Measurements from ENCODE around the gene DUT. TPM values are rescaled to one million over a fixed set of nuclear protein-coding genes. Genes with fewer than 3 reads are reported as not detected.
A peak's percentile ranks its signal among the peaks of the same experiment; 100 is the strongest.

Gene DUT
- total RNA-seq, 6 experiments from 2014 or later: 20.6 to 39.6 (median 34.2) TPM

DNA sequence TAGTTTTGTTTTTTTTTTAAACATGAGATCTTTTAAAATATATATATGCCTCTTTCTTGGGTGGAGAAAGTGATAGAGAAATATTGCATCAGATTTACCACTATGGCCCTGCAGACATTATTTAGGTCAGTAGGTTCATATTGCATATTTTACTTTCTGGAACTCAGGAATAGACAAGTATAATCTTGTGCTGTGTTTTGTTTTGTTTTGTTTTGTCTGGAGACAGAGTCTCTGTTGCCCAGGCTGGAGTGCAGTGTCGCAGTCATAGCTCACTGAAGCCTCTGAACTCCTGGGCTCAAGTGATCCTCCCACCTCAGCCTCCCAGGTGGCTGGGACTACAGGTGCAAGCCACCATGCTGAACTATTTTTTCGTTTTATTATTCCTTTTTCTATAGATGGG lies 21.5 kb upstream of the DUT start:
- DNase-seq (no peak), ATAC-seq (no peak)
- intact Hi-C loops (cut with DNase I): no loop called here
- Histone ChIP-seq H3K27me3 (no peaks in the 10 kb centered on the region), H3K36me3 (no peaks in the 10 kb centered on the region), H3K4me3 (no peak overlapping the region), H3K27ac (no peak overlapping the region), H3K9me3 (no peaks in the 10 kb centered on the region), H3K4me1 (no peaks in the 10 kb centered on the region)
- TF ChIP-seq, protein P1, sequence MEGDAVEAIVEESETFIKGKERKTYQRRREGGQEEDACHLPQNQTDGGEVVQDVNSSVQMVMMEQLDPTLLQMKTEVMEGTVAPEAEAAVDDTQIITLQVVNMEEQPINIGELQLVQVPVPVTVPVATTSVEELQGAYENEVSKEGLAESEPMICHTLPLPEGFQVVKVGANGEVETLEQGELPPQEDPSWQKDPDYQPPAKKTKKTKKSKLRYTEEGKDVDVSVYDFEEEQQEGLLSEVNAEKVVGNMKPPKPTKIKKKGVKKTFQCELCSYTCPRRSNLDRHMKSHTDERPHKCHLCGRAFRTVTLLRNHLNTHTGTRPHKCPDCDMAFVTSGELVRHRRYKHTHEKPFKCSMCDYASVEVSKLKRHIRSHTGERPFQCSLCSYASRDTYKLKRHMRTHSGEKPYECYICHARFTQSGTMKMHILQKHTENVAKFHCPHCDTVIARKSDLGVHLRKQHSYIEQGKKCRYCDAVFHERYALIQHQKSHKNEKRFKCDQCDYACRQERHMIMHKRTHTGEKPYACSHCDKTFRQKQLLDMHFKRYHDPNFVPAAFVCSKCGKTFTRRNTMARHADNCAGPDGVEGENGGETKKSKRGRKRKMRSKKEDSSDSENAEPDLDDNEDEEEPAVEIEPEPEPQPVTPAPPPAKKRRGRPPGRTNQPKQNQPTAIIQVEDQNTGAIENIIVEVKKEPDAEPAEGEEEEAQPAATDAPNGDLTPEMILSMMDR (IDR thresholded peaks at IDR 0.05): no peak
- no peak for TF ChIP-seq POLR2A (IDR thresholded peaks at IDR 0.05)
- WGBS (ENCODE audit: insufficient coverage, low coverage, low lambda C conversion rate, missing lambda C conversion rate): 45% methylated on average over 2 of the region's 2 CpGs

DNA sequence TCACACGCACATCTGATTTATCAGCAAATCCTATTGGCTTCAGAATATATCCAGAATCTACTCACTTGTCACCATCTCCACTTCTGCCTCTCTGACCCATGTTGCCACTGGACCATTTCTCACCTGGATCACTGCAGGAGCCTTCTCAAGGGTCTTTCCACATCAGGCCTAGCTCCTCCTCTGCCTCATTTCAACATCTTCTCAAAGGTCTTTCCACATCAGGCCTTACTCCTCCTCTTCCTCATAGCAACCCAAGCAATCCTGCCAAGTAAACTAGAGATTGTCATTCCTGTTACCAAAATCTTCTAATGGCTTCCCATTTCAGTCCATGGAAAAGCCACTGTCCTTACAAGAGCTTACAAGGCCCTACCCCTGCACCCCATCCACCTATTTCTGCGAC lies 18.0 kb upstream of the DUT start:
- Histone ChIP-seq H3K27ac (no peak overlapping the region), H3K36me3 (no peaks in the 10 kb centered on the region)
- ATAC-seq: peak in 1 of 4 donors; percentile 10

DNA sequence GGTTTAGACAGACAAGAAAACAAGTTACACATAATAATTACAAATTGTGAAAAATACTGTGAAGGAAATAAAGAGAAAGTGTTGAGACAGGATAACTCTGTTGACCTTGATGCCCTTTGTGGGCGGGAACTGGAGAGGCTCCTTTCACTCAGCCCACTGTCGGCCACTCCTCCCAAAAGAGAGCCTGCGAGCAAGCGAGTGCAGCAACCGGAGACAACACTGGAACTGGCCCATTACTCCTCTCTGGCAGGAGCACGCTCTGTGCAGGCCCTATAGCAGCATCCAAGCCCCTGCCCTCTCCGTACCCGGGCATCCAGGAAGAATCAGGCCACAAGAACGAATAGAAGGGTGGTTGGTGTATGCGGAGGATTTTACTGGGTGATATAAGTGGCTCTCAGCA lies 16.2 kb upstream of the DUT start:
- no peak overlapping the region for H3K4me3 ChIP-seq
- no peaks in the 10 kb centered on the region for H3K4me1 ChIP-seq
- H3K36me3 ChIP-seq: no peaks in the 10 kb centered on the region
- intact Hi-C loops (cut with DNase I): no loop called here
- no peaks in the 10 kb centered on the region for H3K27me3 ChIP-seq
- 56% methylated on average over 10 of the region's 10 CpGs for whole genome bisulfite sequencing (ENCODE audit: insufficient coverage, low coverage, low lambda C conversion rate, missing lambda C conversion rate)
- DNase-seq (no peak), ATAC-seq (no peak)
- H3K27ac ChIP-seq: no peak overlapping the region
- H3K9me3 ChIP-seq: no peaks in the 10 kb centered on the region
- TF ChIP-seq POLR2A (IDR thresholded peaks at IDR 0.05): no peak
- TF ChIP-seq, protein P1 (IDR thresholded peaks at IDR 0.05): no peak

More for the DNA sequence above, 18.0 kb upstream of the DUT start:
- Histone ChIP-seq H3K27me3 (no peaks in the 10 kb centered on the region), H3K9me3 (no peaks in the 10 kb centered on the region), H3K4me3 (no peak overlapping the region), H3K4me1 (no peaks in the 10 kb centered on the region)
- intact Hi-C loops (cut with DNase I): no loop called here
- no peak for TF ChIP-seq POLR2A (IDR thresholded peaks at IDR 0.05)
- TF ChIP-seq, protein P1 (IDR thresholded peaks at IDR 0.05): no peak
- 71% methylated on average over 2 of the region's 2 CpGs for WGBS (ENCODE audit: insufficient coverage, low coverage, low lambda C conversion rate, missing lambda C conversion rate)
- no peak for DNase-seq

DNA sequence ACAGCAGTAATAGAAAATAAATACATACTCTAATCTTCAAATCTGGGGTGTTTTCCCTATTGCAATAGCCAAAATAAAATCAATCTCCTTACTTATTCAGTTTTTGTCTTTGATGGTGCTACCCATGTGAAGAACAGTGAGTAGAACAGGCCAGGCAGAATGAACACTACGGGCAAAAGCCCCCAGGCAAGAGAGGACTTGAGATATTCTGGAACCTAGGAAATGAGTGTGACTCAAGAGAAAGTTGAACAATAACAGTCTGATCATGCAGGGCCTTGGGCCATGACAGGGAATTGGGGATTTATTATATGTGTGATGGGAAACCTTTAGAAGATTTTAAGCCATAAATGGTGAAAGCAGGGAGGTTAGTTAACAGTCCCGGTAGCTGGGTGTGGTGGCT lies 14.0 kb upstream of the DUT start:
- DNase-seq (no peak), ATAC-seq (no peak)
- Histone ChIP-seq H3K4me3 (no peak overlapping the region), H3K27me3 (no peaks in the 10 kb centered on the region), H3K27ac (no peak overlapping the region), H3K9me3 (no peaks in the 10 kb centered on the region), H3K36me3 (no peaks in the 10 kb centered on the region), H3K4me1 (no peaks in the 10 kb centered on the region)
- intact Hi-C loops (cut with DNase I): no loop called here
- 90% methylated on average over 2 of the region's 2 CpGs for WGBS (ENCODE audit: insufficient coverage, low coverage, low lambda C conversion rate, missing lambda C conversion rate)
- TF ChIP-seq, protein P1 (IDR thresholded peaks at IDR 0.05): no peak
- no peak for TF ChIP-seq POLR2A (IDR thresholded peaks at IDR 0.05)

DNA sequence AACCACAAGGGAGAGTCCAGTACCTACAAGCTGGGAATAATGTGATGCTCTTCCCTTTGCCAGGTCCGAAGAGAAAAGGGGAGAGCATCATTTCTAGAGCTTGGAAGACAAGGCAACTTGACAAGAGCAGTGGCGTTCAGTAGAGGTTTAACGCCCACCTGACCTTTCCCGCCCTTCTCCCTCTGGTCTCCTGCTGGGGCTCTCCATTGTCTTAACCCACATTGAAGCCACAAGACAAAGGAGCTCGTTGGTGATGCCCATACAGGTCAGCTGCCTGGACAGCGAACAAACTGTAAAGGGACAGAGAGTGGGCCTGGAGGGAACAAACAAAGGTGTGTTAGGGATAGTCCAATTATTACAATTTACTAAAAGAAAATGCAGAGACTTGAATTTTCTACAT lies 13.1 kb upstream of the DUT start:
- no peak overlapping the region for H3K4me3 ChIP-seq
- TF ChIP-seq POLR2A (IDR thresholded peaks at IDR 0.05): no peak
- TF ChIP-seq, protein P1 (IDR thresholded peaks at IDR 0.05): no peak
- no peaks in the 10 kb centered on the region for H3K36me3 ChIP-seq
- no peaks in the 10 kb centered on the region for H3K27me3 ChIP-seq
- DNase-seq: no peak
- no peaks in the 10 kb centered on the region for H3K9me3 ChIP-seq
- no peak for ATAC-seq
- WGBS (ENCODE audit: insufficient coverage, low coverage, low lambda C conversion rate, missing lambda C conversion rate): 52% methylated on average over 6 of the region's 6 CpGs
- H3K4me1 ChIP-seq: no peaks in the 10 kb centered on the region
- no peak overlapping the region for H3K27ac ChIP-seq
- intact Hi-C loops (cut with DNase I): no loop called here
